HG03378 (cell line): ENCODE data around the gene CACHD1.

Source experiments
- ATAC-seq: cut with Tn5 transposase; IDR thresholded peaks from one replicate; pipeline ENCODE4 v1.9.1; 2021; ENCODE audit warnings: mild to moderate bottlenecking, moderate library complexity; ENCODE audit not compliant: unreplicated experiment

The CACHD1 gene

GRCh38 chr1:64519901-64520300 lies 50.0 kb downstream of the CACHD1 start:
- ATAC-seq = no peak

GRCh38 chr1:64522740-64523139 lies 52.8 kb downstream of the CACHD1 start:
- ATAC-seq = no peak

GRCh38 chr1:64523413-64524337 lies 53.7 kb downstream of the CACHD1 start:
- no peak for ATAC-seq

- ATAC-seq = no peak
Measured at GRCh38 chr1:64524614-64525013, 54.7 kb downstream of the CACHD1 start.

- ATAC-seq = no peak
Measured at GRCh38 chr1:64525116-64525686, 55.3 kb downstream of the CACHD1 start.

GRCh38 chr1:64526312-64526711 lies 56.4 kb downstream of the CACHD1 start:
- ATAC-seq = no peak

- no peak for ATAC-seq
Measured at GRCh38 chr1:64527165-64527564, 57.2 kb downstream of the CACHD1 start.

GRCh38 chr1:64527786-64528185 lies 57.9 kb downstream of the CACHD1 start:
- ATAC-seq = no peak

- no peak for ATAC-seq
Measured at GRCh38 chr1:64530969-64531692, 61.2 kb downstream of the CACHD1 start.

- ATAC-seq = no peak
Measured at GRCh38 chr1:64532646-64533045, 62.7 kb downstream of the CACHD1 start.

- no peak for ATAC-seq
Measured at GRCh38 chr1:64535938-64536835, 66.3 kb downstream of the CACHD1 start.

- ATAC-seq = no peak
Measured at GRCh38 chr1:64536836-64537490, 67.0 kb downstream of the CACHD1 start.

- no peak for ATAC-seq
Measured at GRCh38 chr1:64537942-64538341, 68.0 kb downstream of the CACHD1 start.

- ATAC-seq = no peak
Measured at GRCh38 chr1:64538389-64538788, 68.5 kb downstream of the CACHD1 start.

GRCh38 chr1:64539289-64539688 lies 69.4 kb downstream of the CACHD1 start:
- ATAC-seq = no peak

GRCh38 chr1:64539781-64540218 lies 69.9 kb downstream of the CACHD1 start:
- no peak for ATAC-seq

GRCh38 chr1:64540265-64540791 lies 70.4 kb downstream of the CACHD1 start:
- ATAC-seq = no peak

- ATAC-seq = no peak
Measured at GRCh38 chr1:64542118-64542517, 72.2 kb downstream of the CACHD1 start.

GRCh38 chr1:64543831-64544230 lies 73.9 kb downstream of the CACHD1 start:
- ATAC-seq = no peak
